ENCODE measurements around the gene MAP3K8. TPM values are rescaled to one million over a fixed set of nuclear protein-coding genes. Genes with fewer than 3 reads are reported as not detected.

The MAP3K8 gene
- total RNA-seq (10 to 100 TPM in 1 of 2 donors, 1 to 10 TPM in 1; 3.1 to 10.4 TPM), polyA plus RNA-seq (ENCODE audit: insufficient read depth, low read depth, low replicate concordance) (5.2 TPM)
- long read RNA-seq, donor 1, partial matches to known transcripts, result 0 of 2 reads
- long read RNA-seq, donor 1, other reads (novel, unspliced or antisense), result 0 of 2 reads
- long read RNA-seq, donor 2, partial matches to known transcripts, result 0 of 1 reads
- long read RNA-seq, donor 2, other reads (novel, unspliced or antisense), result 0 of 1 reads

DNA sequence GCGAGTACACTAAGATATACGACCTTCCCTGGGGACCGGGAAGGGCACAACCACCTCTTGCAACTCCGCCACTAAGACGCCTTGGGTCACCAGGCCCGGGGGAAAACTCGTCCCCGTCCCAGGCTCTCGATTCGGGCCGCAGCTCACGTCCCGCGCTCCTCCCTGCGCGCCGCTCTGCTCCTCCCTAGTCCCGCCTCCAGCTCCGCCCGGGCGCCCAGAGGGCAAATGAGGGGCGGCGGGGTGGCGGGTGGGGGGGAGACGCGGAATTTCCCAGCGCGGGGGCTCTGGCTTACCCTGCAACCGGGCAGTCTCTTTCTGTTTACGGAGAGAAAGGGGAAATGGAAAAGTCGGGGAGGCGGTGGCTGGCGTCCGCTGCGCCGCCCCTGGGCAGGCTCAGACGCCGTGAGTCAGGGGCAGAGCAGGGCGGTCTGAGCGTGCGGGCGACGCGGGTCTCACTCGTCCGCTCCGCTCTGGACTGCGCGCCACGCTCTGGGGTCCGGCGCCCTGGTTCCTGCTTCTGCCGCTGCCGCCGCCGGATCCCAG, at the start of gene MAP3K8:
MAP3K8 (plus strand) TSS at position 455 of the 543 bp plus-strand sequence. CDS start 4,755 bp downstream, outside the sequence.
- peak within 1 kb of the TSS; percentile 92 to 98 for H3K27ac ChIP-seq
- TF ChIP-seq, protein P1, sequence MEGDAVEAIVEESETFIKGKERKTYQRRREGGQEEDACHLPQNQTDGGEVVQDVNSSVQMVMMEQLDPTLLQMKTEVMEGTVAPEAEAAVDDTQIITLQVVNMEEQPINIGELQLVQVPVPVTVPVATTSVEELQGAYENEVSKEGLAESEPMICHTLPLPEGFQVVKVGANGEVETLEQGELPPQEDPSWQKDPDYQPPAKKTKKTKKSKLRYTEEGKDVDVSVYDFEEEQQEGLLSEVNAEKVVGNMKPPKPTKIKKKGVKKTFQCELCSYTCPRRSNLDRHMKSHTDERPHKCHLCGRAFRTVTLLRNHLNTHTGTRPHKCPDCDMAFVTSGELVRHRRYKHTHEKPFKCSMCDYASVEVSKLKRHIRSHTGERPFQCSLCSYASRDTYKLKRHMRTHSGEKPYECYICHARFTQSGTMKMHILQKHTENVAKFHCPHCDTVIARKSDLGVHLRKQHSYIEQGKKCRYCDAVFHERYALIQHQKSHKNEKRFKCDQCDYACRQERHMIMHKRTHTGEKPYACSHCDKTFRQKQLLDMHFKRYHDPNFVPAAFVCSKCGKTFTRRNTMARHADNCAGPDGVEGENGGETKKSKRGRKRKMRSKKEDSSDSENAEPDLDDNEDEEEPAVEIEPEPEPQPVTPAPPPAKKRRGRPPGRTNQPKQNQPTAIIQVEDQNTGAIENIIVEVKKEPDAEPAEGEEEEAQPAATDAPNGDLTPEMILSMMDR (IDR thresholded peaks at IDR 0.05), result no peak
- intact Hi-C loops (cut with DNase I; ENCODE audit: low total_unique reads), result no loop called here
- H3K4me3 ChIP-seq, result peak within 1 kb of the TSS; percentile 75 to 85
- no peaks in the 10 kb centered on the region for H3K27me3 ChIP-seq
- WGBS, 2 donors, result 1% methylated on average over 49 of the region's 56 CpGs; no CpG with 5 or more reads in 1 of the 2 donors
- H3K4me1 ChIP-seq, result peaks cover 4% of the 10 kb centered on the region
- no peaks in the 10 kb centered on the region for H3K9me3 ChIP-seq
- no peaks in the 10 kb centered on the region for H3K36me3 ChIP-seq (ENCODE audit: low read depth, missing control alignments)
- peak; percentile 87 for DNase-seq

DNA sequence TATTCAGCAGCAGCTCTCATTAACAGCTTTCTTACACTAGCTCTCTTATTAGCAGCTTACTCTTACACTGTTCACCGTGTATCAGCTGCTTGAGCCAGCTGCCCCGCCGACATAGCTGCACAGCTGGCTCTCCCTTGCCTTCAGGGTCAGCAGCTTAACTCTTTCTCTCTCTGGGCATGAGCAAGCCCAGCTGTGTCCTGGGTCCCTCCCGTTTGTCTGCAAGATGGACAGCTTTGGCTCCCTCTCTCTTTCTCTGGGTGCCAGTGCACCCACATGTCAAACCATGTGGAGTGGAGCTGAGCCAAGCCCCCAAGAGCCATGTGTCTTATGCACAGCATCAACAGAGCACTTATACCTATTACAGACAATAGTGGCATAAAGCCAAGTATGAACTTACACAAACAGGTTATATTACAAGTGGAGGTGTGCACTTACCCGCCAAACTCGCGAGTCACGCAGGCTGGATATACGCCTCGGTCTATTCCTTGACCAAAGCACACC, 49.2 kb upstream of the MAP3K8 start:
- Histone ChIP-seq H3K4me1 (no peaks in the 10 kb centered on the region), H3K27ac (no peak overlapping the region), H3K36me3 (ENCODE audit: low read depth, missing control alignments) (no peaks in the 10 kb centered on the region), H3K9me3 (no peaks in the 10 kb centered on the region), H3K27me3 (no peaks in the 10 kb centered on the region), H3K4me3 (no peak overlapping the region)
- 69 to 76% methylated on average over 10 of the region's 10 CpGs for WGBS, 2 donors
- DNase-seq, result peak; percentile 42
- TF ChIP-seq, protein P1 (IDR thresholded peaks at IDR 0.05), result peak in 1 of 3 experiments; percentile 15
- no peak for TF ChIP-seq POLR2A (IDR thresholded peaks at IDR 0.05)
- intact Hi-C loops (cut with DNase I; ENCODE audit: low total_unique reads), result no loop called here

DNA sequence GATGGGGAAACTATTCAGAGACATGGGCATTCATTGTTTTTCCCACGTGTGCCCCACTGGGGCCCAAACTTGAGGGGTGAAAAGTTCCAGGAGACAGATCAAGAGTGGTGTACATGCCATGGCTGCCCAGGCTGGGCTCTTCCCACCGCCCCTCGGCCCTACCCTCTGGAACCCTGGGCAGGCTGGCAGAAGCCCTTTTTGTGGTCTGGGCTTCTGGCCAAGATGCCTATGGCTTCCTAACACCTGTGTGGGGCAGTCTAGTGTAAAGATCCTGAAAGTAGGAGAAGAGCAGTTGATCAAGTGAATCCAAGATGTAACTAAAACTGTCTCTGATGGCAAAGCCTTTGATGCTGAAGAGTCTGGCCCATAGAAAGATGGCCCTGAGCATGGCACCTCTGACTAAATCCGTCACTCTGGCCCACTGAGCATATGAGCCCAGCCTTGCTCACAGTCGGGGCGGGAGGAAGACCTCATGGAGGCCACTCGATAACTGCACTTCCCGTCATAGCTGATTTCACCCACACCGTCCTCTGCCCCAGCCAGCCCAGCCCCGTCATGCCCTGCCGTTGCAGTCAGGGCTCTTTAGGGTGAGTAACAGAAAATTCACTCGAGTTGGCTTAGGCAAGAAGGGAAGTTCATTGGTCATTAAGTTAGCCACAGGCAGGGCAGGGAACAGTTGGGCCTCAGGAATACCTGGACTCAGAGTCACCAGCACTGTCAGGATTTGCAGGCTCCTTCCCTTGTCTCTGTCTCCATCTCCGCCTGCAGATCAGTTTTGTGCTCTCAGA, 47.0 kb upstream of the MAP3K8 start:
- H3K4me1 ChIP-seq, result no peaks in the 10 kb centered on the region
- intact Hi-C loops (cut with DNase I; ENCODE audit: low total_unique reads), result no loop called here
- no peaks in the 10 kb centered on the region for H3K36me3 ChIP-seq (ENCODE audit: low read depth, missing control alignments)
- H3K4me3 ChIP-seq, result no peak overlapping the region
- no peak overlapping the region for H3K27ac ChIP-seq
- no peaks in the 10 kb centered on the region for H3K27me3 ChIP-seq
- TF ChIP-seq, protein P1 (IDR thresholded peaks at IDR 0.05), result no peak
- no peak for TF ChIP-seq POLR2A (IDR thresholded peaks at IDR 0.05)
- no peak for DNase-seq
- 93 to 94% methylated on average over 10 to 13 of the region's 13 CpGs for WGBS, 2 donors
- no peaks in the 10 kb centered on the region for H3K9me3 ChIP-seq

DNA sequence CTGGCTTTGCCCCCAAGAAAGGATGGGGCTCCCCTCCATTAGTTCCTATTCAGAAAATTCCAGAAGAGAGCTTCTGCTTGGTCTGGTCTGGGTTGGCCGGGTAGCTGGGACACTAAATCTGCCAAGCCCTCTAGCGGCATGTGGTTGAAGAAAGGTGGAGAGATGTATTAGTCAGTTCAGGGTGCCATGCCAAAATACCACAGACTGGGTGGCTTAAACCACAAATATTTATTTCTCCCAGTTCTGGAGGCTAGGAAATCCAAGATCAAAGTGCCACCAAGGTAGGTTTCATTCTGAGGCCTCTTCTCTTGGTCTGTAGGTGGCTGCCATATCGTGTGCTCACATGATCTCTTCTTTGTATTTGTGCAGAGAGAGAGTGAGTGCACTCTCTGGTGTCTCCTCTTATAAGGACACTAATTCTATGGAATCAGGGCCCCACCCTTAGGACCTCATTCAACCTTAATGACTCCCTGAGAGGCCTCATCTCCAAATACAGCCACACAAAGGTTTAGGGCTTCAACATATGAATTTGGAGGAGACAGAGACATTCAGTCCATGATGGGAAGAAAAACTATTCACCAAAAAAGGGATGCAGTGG, 46.2 kb upstream of the MAP3K8 start:
- intact Hi-C loops (cut with DNase I; ENCODE audit: low total_unique reads), result no loop called here
- 93% methylated on average over 3 of the region's 3 CpGs for WGBS, 2 donors
- TF ChIP-seq POLR2A (IDR thresholded peaks at IDR 0.05), result no peak
- TF ChIP-seq, protein P1 (IDR thresholded peaks at IDR 0.05), result no peak

More for the DNA sequence above, 46.2 kb upstream of the MAP3K8 start:
- no peak for DNase-seq
- H3K4me1 ChIP-seq, result no peaks in the 10 kb centered on the region
- H3K4me3 ChIP-seq, result no peak overlapping the region
- no peaks in the 10 kb centered on the region for H3K27me3 ChIP-seq
- H3K9me3 ChIP-seq, result no peaks in the 10 kb centered on the region
- H3K36me3 ChIP-seq (ENCODE audit: low read depth, missing control alignments), result no peaks in the 10 kb centered on the region
- H3K27ac ChIP-seq, result no peak overlapping the region

Data from testis (tissue), 5 donors.